Measurements from ENCODE around the gene DHX30. TPM values are rescaled to one million over a fixed set of nuclear protein-coding genes. Genes with fewer than 3 reads are reported as not detected.

The DHX30 gene
- total RNA-seq, 1 donor, result 77.7 TPM

DNA sequence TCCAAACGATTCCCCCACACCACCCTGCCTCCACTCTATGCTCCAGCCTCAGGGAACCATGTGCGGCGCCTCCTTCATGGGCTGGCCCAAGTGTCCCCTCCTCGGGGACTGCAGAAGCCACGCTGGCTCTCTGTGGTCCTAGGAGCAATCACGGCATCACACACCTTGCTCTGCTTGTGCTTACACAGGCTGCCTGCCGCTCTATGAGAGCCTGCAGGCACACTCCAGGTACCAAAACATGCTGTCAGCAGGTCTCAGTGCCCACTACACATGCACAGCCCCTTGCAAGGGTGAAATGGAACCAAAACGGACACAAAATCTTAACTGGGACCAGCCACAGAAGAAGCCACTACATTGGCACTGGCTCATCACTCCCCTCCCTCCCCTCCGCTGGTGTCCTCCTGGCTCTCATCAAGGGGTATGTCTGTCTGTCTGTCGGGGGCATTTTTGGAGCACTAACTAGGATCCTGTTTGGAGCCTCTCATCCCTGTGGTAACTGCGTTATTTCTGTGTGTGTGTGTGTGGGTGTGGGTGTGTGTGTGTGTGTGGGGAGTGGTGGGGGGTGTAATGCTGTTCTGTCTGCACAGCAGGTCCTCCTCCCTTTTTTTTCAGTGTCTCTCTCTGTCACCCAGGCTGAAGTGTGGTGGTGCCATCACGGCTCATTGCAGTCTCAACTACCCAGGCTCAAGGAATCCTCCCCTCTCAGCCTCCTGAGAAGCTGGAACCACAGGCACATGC is 60.6 kb downstream of the DHX30 start:
- no peak overlapping the region for H3K4me3 ChIP-seq (ENCODE audit: low read depth, low read length)
- TF ChIP-seq, protein P1, sequence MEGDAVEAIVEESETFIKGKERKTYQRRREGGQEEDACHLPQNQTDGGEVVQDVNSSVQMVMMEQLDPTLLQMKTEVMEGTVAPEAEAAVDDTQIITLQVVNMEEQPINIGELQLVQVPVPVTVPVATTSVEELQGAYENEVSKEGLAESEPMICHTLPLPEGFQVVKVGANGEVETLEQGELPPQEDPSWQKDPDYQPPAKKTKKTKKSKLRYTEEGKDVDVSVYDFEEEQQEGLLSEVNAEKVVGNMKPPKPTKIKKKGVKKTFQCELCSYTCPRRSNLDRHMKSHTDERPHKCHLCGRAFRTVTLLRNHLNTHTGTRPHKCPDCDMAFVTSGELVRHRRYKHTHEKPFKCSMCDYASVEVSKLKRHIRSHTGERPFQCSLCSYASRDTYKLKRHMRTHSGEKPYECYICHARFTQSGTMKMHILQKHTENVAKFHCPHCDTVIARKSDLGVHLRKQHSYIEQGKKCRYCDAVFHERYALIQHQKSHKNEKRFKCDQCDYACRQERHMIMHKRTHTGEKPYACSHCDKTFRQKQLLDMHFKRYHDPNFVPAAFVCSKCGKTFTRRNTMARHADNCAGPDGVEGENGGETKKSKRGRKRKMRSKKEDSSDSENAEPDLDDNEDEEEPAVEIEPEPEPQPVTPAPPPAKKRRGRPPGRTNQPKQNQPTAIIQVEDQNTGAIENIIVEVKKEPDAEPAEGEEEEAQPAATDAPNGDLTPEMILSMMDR (IDR thresholded peaks at IDR 0.05; ENCODE audit: insufficient read depth, low read depth, low read length), result no peak
- no peak for DNase-seq (ENCODE audit: low read depth)

DNA sequence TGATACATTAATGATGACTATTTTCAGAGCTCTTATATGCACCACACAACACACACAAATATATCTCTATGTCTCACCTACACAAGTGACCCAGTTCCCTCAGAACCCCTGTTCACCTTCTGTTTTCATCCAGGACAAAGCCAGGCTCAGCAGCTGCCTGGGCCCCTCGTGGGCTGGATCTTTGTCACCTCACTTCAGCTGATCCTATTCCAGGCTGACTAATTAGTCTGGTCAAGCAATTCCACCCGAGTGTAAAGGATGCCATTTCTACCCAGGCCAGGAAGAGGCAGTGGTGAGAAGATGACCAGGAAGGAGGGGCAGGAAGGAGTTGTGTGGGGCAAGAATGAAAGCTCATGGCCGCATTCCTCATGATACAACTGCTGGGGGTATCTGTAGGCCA is 62.3 kb downstream of the DHX30 start:
- H3K4me3 ChIP-seq (ENCODE audit: low read depth, low read length), result no peak overlapping the region
- TF ChIP-seq, protein P1 (IDR thresholded peaks at IDR 0.05; ENCODE audit: insufficient read depth, low read depth, low read length), result no peak
- DNase-seq (ENCODE audit: low read depth), result no peak

DNA sequence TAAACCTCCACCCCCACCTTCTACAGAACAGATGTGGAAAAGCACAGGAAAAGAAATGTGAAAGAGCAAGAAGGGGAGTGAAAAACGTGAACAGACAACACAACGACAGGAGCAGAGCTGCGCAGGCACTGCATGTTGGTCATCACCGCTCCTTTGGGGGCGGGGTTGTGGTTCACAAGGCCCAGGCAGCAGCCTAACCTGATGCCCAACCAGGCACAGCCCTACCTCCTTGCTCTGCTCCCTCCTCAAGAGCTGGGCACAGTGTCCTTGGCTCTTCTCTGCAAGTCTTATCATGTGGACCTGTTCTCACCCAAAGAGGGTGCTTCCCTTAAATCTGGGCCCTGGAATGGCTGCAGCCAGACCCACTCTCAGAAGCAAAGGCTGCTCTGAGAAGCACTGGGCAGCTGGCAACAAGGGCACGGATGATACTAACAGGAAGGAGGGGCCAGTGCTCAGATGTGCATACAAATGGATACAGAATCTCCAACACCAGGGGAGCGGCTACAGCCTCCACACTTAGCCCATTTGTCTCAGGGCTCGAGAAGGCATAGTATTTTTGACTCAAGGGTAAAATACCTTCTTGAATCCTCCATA is 64.6 kb downstream of the DHX30 start:
- no peak overlapping the region for H3K4me3 ChIP-seq (ENCODE audit: low read depth, low read length)
- TF ChIP-seq, protein P1 (IDR thresholded peaks at IDR 0.05; ENCODE audit: insufficient read depth, low read depth, low read length), result no peak
- no peak for DNase-seq (ENCODE audit: low read depth)

DNA sequence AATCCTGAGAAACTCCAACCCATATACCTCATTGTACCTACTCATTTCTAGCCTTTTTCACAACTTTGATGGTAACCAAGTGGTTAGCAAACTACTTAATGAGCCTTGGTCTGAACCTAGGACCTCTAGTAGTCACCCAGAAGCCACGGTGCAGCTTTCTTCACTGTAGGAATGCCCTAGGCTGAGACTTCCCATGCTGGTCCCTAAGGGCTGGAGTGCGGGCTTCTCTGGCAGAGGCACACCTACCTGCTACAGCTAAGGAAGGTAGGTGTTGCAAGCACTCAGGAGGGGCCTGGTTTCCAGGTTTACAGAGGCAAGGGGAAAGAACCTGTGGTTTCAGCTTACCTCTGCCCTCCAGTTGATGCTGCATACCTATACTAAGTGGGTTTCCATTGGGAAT is 65.4 kb downstream of the DHX30 start:
- DNase-seq (ENCODE audit: low read depth), result no peak
- TF ChIP-seq, protein P1 (IDR thresholded peaks at IDR 0.05; ENCODE audit: insufficient read depth, low read depth, low read length), result no peak
- no peak overlapping the region for H3K4me3 ChIP-seq (ENCODE audit: low read depth, low read length)

DNA sequence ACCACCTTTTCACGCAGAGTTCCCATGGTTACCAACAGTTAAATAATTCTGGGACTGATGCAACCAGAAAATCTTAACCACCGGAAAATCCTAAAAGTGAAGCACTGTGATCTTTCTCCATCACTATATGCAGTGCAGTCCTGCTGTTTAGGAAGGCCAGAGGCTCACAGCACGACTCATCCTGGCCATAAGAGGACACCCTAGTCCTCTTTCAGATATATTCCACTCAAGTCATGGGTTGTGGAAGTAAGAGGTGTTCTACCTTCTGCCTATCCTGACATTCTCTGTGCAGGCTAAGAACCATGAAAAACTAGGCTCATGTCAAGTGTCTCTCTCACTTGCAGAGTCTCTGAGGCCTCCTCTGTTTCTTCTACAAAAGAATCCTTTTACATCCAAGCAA is 67.2 kb downstream of the DHX30 start:
- H3K4me3 ChIP-seq (ENCODE audit: low read depth, low read length), result no peak overlapping the region
- DNase-seq (ENCODE audit: low read depth), result no peak
- TF ChIP-seq, protein P1 (IDR thresholded peaks at IDR 0.05; ENCODE audit: insufficient read depth, low read depth, low read length), result no peak

DNA sequence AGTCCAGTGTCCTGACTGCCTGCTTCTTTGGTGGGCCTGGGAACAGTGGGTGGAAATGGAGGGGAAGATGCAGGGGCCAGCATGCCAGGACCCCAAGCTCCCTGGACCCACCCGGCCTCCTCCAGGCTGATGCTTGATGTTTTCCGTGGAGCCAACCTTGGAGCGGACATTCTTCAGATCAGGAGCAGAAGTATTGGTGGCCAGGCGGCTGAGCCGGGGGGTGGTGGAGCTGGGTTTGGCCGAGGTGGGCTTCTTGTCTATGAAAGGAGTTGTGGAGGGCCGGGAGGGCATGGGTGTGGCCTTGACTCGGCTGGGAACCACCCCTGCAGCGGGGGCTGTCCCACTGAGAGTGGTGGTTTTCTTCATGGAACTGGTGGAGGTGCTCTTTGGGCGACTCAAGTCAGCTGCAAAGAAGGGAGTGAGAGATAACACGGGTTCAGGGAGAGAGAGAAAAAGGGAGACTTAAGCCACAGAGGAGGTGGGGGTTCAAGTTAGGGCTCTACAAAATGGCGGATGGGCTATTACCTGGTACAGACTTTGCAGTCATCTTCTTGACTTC is 67.8 kb downstream of the DHX30 start:
- DNase-seq (ENCODE audit: low read depth), result no peak
- TF ChIP-seq, protein P1 (IDR thresholded peaks at IDR 0.05; ENCODE audit: insufficient read depth, low read depth, low read length), result no peak
- H3K4me3 ChIP-seq (ENCODE audit: low read depth, low read length), result no peak overlapping the region

All from fibroblast of villous mesenchyme (primary cell).